GM10266 (cell line): Measurements from ENCODE around the gene IL17RB.

Source experiments
- DNase-seq: peaks from one replicate; pipeline ENCODE4 v3.0.0; 2012; ENCODE audit errors: extremely low spot score
- TF ChIP-seq, protein P1 (sequence below): IDR thresholded peaks from 2 replicates; pipeline ENCODE4 v1.5.1; 2012; ENCODE audit warnings: mild to moderate bottlenecking, low read depth; ENCODE audit not compliant: control insufficient read depth, insufficient read depth; ENCODE audit errors: missing control alignments

Gene IL17RB

DNA sequence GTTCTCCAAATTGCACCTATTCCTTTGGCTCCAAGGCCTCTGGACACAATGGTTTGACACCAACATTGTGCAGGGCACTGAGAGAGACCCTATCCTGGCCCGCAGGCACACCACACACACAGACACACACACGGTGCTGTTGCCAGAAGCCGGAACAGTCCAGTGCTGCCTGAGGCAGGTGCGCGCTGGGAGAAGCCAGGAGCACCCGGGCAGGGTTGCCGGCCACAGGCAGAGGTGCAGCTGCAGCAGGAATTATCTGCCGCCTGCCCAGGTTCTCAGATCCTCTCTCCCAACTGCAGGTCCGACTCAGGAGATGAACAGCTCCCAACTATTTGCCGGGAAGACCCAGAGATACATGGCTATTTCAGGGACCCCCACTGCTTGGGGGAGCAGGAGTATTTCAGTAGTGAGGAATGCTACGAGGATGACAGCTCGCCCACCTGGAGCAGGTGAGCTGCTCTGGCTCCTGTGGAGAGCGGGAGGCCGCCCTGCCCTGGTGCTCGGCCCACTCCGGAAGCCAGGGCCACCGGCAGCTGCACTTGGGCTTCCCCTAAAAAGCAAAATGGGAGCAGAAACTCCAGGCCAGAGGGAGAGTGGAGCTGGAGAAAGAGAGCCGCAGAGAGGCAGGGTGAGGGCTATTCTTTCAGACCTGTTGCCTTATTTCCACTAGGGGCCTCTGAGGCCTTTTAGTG is 43.1 kb upstream of the IL17RB start:
- no peak for DNase-seq
- TF ChIP-seq, protein P1, sequence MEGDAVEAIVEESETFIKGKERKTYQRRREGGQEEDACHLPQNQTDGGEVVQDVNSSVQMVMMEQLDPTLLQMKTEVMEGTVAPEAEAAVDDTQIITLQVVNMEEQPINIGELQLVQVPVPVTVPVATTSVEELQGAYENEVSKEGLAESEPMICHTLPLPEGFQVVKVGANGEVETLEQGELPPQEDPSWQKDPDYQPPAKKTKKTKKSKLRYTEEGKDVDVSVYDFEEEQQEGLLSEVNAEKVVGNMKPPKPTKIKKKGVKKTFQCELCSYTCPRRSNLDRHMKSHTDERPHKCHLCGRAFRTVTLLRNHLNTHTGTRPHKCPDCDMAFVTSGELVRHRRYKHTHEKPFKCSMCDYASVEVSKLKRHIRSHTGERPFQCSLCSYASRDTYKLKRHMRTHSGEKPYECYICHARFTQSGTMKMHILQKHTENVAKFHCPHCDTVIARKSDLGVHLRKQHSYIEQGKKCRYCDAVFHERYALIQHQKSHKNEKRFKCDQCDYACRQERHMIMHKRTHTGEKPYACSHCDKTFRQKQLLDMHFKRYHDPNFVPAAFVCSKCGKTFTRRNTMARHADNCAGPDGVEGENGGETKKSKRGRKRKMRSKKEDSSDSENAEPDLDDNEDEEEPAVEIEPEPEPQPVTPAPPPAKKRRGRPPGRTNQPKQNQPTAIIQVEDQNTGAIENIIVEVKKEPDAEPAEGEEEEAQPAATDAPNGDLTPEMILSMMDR = no peak

DNA sequence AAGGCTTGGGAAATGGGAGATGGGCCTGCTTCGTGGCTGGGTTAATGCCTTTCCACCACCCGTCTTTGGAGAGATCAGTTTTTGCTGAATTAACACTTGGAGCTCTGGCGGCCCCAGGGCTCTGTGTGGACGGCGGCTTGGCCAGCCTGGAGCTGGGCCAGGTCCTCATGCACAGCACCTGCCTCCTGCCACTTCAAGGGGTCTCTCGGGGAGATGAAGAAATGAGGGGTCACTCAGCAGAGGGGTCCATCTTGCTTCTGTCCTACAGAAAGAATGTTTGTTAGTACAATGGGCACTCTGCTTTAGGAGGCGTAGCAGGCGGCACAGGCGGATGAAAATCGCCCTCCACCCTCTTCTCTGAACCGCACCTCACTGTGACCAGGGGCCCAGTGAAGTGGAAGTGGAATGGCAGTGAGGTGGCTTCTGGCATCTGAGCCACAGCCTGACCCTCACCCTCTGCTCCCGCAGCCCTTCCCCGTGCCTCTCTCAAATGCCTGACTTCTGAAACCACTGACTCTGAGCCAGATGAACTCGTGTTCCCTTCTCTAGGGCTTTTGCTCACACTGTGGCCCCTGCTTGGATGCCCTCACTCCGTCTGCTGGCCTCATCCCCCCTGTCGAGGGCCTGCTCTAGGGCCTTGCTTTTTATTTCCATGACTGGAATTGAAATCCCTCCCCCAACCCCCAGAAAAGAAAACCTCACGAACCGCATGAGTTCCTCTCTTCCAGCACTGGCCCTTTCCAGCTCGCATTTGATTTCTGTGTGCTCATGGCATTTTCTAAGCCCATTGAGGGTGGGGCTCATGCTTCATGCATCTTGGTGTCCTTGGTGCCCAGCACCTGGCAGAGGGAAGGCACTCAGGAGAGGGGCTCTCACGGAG is 42.3 kb upstream of the IL17RB start:
- TF ChIP-seq, protein P1 = no peak
- no peak for DNase-seq

DNA sequence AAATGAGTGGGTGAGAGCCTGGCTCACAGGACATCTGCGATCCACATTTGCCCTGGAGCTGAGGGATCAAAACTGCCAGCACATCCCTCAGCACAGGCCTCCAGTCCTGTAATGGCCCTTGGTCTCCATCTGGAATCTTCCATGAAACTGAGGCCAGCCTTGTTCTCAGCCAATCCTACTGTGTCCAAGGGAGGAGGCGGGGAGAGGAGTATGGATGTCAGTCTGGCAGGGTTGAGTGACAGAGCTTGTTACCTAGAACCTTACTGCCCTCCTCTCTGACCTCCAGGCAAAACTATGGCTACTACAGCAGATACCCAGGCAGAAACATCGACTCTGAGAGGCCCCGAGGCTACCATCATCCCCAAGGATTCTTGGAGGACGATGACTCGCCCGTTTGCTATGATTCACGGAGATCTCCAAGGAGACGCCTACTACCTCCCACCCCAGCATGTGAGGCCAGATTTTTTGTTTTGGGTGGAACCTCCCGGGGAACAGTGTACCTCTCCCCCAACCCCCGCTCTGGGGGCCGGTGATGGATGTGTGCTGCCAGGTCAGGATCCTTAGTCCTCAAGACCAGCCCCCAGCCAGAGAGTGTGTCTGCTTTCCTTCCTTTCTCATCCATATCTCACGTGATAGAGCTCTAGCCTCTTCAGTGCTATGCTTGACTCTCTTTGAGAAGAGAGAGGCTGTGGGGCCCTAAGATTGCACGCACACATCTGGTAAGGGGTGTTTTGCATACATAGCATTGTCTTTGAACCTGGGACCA is 41.5 kb upstream of the IL17RB start:
- TF ChIP-seq, protein P1 = no peak
- DNase-seq = no peak

DNA sequence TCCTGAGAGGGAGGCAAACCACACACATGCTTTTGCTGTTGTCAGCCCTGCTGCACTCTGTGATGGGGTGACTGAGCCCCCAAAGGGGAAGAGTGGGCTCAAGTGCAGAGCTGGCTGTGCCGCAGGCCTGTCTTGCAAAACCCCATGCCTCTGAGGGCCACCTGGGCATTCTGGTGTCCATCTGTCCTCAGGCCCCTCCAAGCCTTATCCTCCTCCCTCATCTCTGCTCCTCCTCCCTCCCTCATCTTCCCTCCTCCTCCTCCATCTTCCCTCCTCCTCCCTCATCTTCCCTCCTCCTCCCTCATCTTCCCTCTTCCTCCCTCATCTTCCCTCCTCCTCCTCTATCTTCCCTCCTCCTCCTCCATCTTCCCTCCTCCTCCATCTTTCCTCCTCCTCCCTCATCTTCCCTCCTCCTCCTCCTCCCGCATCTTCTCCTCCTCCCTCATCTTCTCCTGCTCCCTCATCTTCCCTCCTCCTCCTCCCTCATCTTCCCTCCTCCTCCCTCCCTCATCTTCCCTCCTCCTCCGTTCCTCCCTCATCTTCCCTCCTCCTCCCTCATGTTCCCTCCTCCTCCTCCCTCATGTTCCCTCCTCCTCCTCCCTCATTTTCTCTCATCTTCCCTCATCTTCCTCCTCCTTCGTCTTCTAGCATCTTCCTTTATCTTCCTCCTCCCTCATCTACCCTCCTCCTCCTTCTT is 40.8 kb upstream of the IL17RB start:
- TF ChIP-seq, protein P1 = no peak
- DNase-seq = no peak

DNA sequence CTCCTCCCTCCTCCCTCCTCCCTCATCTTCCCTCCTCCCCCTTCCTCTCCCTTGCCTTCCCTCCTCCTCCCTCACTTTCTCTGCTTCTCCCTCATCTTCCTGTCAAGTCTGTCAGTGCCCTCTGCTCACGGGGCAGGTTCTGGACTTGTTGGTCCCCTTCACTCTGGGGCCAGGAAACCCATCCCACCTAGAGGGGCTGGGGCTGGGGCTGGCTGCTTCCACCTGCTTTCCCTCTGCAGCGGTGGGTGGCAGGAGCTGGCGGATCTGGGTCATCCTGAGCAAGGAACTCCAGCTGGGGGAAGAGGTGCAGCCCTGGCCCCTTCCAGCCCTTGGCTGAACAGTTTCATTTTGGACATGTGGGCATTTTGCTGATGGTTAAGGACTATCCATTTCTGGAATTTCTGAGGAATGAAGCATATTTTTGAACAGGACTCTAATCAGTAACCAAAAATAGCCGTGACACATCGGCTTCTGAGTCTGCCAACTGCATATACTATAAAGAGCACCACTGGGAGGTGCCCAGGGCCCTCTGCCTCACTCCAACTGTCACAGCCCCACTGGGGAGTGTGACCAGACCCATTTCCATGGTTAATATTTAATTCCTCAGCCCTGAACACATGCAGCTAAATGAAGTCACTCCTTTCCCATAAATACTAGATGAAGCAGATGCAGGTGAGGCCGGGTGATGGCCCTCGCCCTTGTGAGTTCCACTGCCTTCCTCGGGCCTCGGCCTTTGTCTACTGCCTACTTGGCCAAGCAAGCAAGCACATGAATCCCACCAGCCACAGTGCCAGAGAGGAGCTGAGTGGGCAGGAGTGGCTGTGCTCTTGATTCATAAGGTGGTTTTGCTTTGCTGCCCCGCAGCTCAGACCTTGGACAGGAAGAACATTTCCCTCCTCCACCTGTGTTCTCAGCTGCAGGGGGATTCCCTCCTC is 39.9 kb upstream of the IL17RB start:
- DNase-seq = no peak
- TF ChIP-seq, protein P1 = no peak
